HG02763 (cell line): ENCODE measurements around the gene CFAP90.

Experiments
- ATAC-seq: cut with Tn5 transposase; IDR thresholded peaks from one replicate; pipeline ENCODE4 v1.9.1; 2021; ENCODE audit warnings: mild to moderate bottlenecking, moderate library complexity; ENCODE audit not compliant: unreplicated experiment

The CFAP90 gene

GRCh38 chr5:7827610-7828009 is 23.3 kb downstream of the CFAP90 start:
- no peak for ATAC-seq

- no peak for ATAC-seq
These were observed 25.3 kb downstream of the CFAP90 start for GRCh38 chr5:7825630-7826029.

- no peak for ATAC-seq
These were observed 25.9 kb downstream of the CFAP90 start for GRCh38 chr5:7824995-7825394.

GRCh38 chr5:7823594-7823993 is 27.3 kb downstream of the CFAP90 start:
- no peak for ATAC-seq

GRCh38 chr5:7822449-7822848 is 28.5 kb downstream of the CFAP90 start:
- no peak for ATAC-seq

GRCh38 chr5:7816535-7816901 is 34.4 kb downstream of the CFAP90 start:
- ATAC-seq = no peak

GRCh38 chr5:7815892-7816534 is 34.9 kb downstream of the CFAP90 start:
- peak; percentile 94 for ATAC-seq

GRCh38 chr5:7814816-7815215 is 36.1 kb downstream of the CFAP90 start:
- no peak for ATAC-seq

- no peak for ATAC-seq
These were observed 37.4 kb downstream of the CFAP90 start for GRCh38 chr5:7813576-7813975.

GRCh38 chr5:7813007-7813406 is 37.9 kb downstream of the CFAP90 start:
- ATAC-seq = no peak

- ATAC-seq = no peak
These were observed 39.2 kb downstream of the CFAP90 start for GRCh38 chr5:7811715-7812114.

GRCh38 chr5:7808998-7809397 is 41.9 kb downstream of the CFAP90 start:
- ATAC-seq = no peak

GRCh38 chr5:7805379-7805778 is 45.6 kb downstream of the CFAP90 start:
- no peak for ATAC-seq

- no peak for ATAC-seq
These were observed 47.0 kb downstream of the CFAP90 start for GRCh38 chr5:7803937-7804336.

GRCh38 chr5:7802855-7803254 is 48.1 kb downstream of the CFAP90 start:
- no peak for ATAC-seq

GRCh38 chr5:7801891-7802614 is 48.9 kb downstream of the CFAP90 start:
- no peak for ATAC-seq

- no peak for ATAC-seq
These were observed 55.6 kb downstream of the CFAP90 start for GRCh38 chr5:7795306-7795705.

GRCh38 chr5:7794823-7795222 is 56.1 kb downstream of the CFAP90 start:
- ATAC-seq = peak; percentile 39

- ATAC-seq = peak; percentile 91
These were observed 56.6 kb downstream of the CFAP90 start for GRCh38 chr5:7794311-7794710.

- no peak for ATAC-seq
These were observed 57.0 kb downstream of the CFAP90 start for GRCh38 chr5:7793895-7794294.

- no peak for ATAC-seq
These were observed 61.4 kb downstream of the CFAP90 start for GRCh38 chr5:7789567-7789966.

GRCh38 chr5:7787770-7788169 is 63.2 kb downstream of the CFAP90 start:
- ATAC-seq = no peak
